Erythroblast (primary cell): ENCODE results near the gene CRY1.

Source experiments
- GATA1 ChIP-seq: IDR thresholded peaks from 2 replicates; pipeline ENCODE4 v1.6.1; 2011; ENCODE audit warnings: low read depth, mild to moderate bottlenecking, control low read depth, low read length, moderate library complexity
- POLR2A ChIP-seq: IDR thresholded peaks from 2 replicates; pipeline ENCODE4 v1.6.1; 2011; ENCODE audit warnings: mild to moderate bottlenecking, low read length

DNA sequence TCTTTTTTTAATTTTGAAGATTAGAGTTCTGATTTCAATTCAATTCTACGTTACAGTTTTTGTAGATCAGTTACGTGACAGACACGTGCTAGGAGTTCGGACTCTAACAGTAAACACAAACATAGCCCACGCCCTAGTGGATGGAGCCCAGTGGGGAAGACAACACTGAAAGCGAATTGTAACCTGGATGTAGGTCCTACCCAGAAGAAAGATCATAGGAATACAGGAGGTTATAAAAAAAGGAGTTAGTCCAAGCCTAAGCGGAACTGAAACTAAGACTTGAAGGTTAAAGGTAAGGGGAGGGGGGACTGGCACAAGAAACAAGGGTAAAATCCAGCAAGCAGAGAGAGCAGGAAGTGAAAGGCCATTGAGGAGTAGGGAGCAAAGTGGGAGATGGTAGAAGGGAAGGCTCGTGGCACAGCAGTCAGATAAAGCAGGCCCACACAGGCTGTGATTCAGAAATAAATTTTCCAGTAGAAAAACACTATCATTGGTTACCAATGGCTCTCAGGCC lies 15.7 kb upstream of the CRY1 start:
- TF ChIP-seq POLR2A (no peak), GATA1 (no peak)
